ENCODE measurements around the gene TXNDC17.

The TXNDC17 gene

GRCh38 chr17:6641247-6641863, 495 bp downstream of the TXNDC17 start:
- no peak for TF ChIP-seq POLR2AphosphoS5 (IDR thresholded peaks at IDR 0.05; ENCODE audit: low read depth, low read length)
- TF ChIP-seq FOXP2 (optimal IDR thresholded peaks at IDR 0.05; ENCODE audit: borderline replicate concordance, extremely low read depth, extremely low read length, insufficient read depth), result no peak
- TF ChIP-seq REST (IDR thresholded peaks at IDR 0.05; ENCODE audit: insufficient read depth in 1 of 2, low read depth in 2 of 2, low read length in 2 of 2), result no peak
- no peak for TF ChIP-seq SIN3A (IDR thresholded peaks at IDR 0.05; ENCODE audit: borderline replicate concordance, insufficient read depth, low read length)
- no peak for TF ChIP-seq TAF1 (IDR thresholded peaks at IDR 0.05; ENCODE audit: borderline replicate concordance, insufficient read depth, low read length)

GRCh38 chr17:6642592-6642991, 1.7 kb downstream of the TXNDC17 start:
- TF ChIP-seq POLR2AphosphoS5 (IDR thresholded peaks at IDR 0.05; ENCODE audit: low read depth, low read length) (no peak), TAF1 (IDR thresholded peaks at IDR 0.05; ENCODE audit: borderline replicate concordance, insufficient read depth, low read length) (no peak), FOXP2 (optimal IDR thresholded peaks at IDR 0.05; ENCODE audit: borderline replicate concordance, extremely low read depth, extremely low read length, insufficient read depth) (no peak), SIN3A (IDR thresholded peaks at IDR 0.05; ENCODE audit: borderline replicate concordance, insufficient read depth, low read length) (no peak), REST (IDR thresholded peaks at IDR 0.05; ENCODE audit: insufficient read depth in 1 of 2, low read depth in 2 of 2, low read length in 2 of 2) (no peak)

DNA sequence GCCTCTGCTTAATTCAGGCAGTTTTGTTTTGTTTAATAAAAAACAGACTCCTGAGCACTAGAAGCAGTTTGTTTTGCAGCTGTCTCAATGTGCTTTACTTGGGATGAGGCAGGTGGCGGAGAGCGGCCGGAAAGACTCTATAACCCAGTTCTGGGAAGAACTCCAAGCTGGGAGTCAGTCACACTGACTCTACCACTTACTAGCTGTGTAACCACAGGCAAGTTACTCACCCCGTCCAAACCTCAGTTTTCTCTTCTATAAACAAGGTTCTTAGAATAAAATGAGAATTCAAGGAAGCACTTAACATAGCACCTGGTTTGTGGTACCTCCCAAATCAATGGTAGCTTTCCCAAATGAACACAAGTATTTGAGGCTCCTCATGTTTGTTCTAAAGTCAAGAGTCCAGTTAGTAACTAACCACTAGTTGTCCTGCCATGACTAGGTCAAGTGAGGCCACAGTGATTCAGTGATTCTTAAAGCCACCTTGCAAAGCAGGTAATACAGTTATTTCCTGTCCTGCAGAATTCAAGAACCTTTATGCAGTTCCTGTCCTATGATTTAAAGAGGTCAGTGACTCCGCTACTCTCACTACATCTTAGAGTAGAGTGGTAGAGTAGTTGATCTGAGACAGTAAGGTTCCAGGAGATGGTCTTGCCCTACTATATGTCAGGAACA, 2.7 kb downstream of the TXNDC17 start:
- TF ChIP-seq REST (IDR thresholded peaks at IDR 0.05; ENCODE audit: insufficient read depth in 1 of 2, low read depth in 2 of 2, low read length in 2 of 2) (no peak), FOXP2 (optimal IDR thresholded peaks at IDR 0.05; ENCODE audit: borderline replicate concordance, extremely low read depth, extremely low read length, insufficient read depth) (no peak), TAF1 (IDR thresholded peaks at IDR 0.05; ENCODE audit: borderline replicate concordance, insufficient read depth, low read length) (no peak), SIN3A (IDR thresholded peaks at IDR 0.05; ENCODE audit: borderline replicate concordance, insufficient read depth, low read length) (no peak), POLR2AphosphoS5 (IDR thresholded peaks at IDR 0.05; ENCODE audit: low read depth, low read length) (no peak)

DNA sequence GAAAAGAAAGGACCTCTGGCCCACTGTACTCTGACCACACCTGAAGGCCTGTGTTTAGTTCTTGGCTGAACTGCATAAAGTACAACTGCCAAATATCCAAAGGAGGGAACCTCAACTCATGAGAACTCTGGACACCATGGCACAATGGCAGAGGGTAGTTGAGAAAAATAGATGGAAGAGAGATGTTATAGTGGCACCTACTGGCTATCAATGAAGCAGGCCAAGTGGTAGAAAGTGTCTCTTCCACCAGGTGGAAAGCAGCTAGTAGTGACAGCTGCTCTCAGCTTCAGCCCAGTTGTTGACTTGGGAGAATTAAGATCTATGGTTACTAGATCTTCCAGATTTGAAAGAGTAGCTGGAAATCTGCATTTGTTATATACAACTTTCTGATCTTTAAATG, 7.3 kb downstream of the TXNDC17 start:
- TF ChIP-seq REST (IDR thresholded peaks at IDR 0.05; ENCODE audit: insufficient read depth in 1 of 2, low read depth in 2 of 2, low read length in 2 of 2) (no peak), FOXP2 (optimal IDR thresholded peaks at IDR 0.05; ENCODE audit: borderline replicate concordance, extremely low read depth, extremely low read length, insufficient read depth) (no peak), SIN3A (IDR thresholded peaks at IDR 0.05; ENCODE audit: borderline replicate concordance, insufficient read depth, low read length) (no peak), TAF1 (IDR thresholded peaks at IDR 0.05; ENCODE audit: borderline replicate concordance, insufficient read depth, low read length) (no peak), POLR2AphosphoS5 (IDR thresholded peaks at IDR 0.05; ENCODE audit: low read depth, low read length) (no peak)

Measured in PFSK-1 (cell line).